Right forelimb (tissue), 1 donor: ENCODE measurements around the gene BAZ1A.
A peak's percentile ranks its signal among the peaks of the same experiment; 100 is the strongest.

Experiments used
- DNase-seq: peaks from one replicate; pipeline ENCODE4 v3.0.0-alpha.2; 2018

Gene BAZ1A, protein sequence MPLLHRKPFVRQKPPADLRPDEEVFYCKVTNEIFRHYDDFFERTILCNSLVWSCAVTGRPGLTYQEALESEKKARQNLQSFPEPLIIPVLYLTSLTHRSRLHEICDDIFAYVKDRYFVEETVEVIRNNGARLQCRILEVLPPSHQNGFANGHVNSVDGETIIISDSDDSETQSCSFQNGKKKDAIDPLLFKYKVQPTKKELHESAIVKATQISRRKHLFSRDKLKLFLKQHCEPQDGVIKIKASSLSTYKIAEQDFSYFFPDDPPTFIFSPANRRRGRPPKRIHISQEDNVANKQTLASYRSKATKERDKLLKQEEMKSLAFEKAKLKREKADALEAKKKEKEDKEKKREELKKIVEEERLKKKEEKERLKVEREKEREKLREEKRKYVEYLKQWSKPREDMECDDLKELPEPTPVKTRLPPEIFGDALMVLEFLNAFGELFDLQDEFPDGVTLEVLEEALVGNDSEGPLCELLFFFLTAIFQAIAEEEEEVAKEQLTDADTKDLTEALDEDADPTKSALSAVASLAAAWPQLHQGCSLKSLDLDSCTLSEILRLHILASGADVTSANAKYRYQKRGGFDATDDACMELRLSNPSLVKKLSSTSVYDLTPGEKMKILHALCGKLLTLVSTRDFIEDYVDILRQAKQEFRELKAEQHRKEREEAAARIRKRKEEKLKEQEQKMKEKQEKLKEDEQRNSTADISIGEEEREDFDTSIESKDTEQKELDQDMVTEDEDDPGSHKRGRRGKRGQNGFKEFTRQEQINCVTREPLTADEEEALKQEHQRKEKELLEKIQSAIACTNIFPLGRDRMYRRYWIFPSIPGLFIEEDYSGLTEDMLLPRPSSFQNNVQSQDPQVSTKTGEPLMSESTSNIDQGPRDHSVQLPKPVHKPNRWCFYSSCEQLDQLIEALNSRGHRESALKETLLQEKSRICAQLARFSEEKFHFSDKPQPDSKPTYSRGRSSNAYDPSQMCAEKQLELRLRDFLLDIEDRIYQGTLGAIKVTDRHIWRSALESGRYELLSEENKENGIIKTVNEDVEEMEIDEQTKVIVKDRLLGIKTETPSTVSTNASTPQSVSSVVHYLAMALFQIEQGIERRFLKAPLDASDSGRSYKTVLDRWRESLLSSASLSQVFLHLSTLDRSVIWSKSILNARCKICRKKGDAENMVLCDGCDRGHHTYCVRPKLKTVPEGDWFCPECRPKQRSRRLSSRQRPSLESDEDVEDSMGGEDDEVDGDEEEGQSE (N-terminal part only)

DNA sequence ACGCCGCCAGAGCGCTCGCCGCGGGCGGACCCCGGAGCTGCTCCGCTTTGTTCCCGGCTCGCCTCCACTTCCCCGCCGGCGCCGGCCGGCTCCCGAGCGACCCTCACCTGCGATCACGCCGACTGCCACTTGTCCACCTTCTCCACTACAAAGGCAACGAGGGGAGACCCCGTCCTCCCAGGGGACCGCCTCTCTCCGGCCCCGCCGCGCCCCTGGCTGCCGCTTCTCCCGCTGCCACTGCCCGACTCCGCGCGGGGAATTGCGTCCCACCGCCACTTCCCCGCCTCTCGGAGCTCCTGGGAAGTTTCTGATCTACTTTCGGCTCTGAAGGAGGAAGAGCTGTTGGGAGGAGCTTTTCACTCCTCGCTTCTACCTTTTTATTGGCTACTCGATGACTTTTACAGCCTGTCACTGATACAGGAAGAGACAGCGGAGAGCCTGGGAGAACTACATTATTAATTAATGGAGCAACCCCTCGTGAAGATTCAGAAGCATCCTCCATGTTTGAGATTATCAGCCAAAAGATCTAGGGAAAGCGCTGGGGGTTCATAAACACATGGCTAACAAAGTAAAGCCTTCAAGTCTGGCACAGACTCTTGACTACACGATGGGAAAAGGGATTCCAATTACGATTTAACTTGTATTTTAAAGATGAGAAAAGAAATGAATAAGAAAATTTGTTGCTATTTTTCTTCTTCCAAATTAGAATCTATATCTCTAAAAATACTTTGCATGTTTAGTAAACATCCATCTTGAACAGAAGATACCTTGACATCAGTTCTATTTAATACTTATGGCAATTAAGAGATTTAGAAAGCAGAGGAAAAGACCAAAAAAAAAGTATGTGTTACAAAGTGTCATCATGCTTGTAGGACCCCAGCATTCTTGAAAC is at the start of gene BAZ1A:
BAZ1A (minus strand) TSS at position 330 of the 892 bp plus-strand sequence. CDS start 756 bp downstream, outside the sequence.
- peak; percentile 78 for DNase-seq

- DNase-seq = no peak
Measured at GRCh38 chr14:34920339-34920738, 45.2 kb upstream of the BAZ1A start.

- no peak for DNase-seq
Measured at GRCh38 chr14:34913619-34914018, 38.5 kb upstream of the BAZ1A start.

GRCh38 chr14:34912966-34913365 is 37.8 kb upstream of the BAZ1A start:
- DNase-seq = no peak

DNA sequence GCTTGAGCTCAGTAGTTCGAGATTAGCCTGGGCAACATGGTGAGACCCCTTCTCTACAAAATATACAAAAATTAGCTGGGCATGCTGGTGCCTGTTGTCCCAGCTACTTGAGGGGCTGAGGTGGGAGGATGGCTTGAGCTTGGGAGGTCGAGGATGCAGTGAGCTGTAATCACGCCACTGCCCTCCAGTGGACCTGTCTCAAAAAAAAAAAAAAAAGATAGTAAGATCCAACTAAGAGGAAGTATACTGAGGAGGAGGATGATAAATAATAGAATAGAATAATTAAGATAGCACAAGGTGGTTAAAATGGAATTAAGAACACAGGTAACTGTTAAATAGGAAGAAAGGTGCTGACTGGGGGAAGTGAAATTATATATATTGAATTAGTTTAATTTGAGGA is 37.0 kb upstream of the BAZ1A start:
- no peak for DNase-seq

DNA sequence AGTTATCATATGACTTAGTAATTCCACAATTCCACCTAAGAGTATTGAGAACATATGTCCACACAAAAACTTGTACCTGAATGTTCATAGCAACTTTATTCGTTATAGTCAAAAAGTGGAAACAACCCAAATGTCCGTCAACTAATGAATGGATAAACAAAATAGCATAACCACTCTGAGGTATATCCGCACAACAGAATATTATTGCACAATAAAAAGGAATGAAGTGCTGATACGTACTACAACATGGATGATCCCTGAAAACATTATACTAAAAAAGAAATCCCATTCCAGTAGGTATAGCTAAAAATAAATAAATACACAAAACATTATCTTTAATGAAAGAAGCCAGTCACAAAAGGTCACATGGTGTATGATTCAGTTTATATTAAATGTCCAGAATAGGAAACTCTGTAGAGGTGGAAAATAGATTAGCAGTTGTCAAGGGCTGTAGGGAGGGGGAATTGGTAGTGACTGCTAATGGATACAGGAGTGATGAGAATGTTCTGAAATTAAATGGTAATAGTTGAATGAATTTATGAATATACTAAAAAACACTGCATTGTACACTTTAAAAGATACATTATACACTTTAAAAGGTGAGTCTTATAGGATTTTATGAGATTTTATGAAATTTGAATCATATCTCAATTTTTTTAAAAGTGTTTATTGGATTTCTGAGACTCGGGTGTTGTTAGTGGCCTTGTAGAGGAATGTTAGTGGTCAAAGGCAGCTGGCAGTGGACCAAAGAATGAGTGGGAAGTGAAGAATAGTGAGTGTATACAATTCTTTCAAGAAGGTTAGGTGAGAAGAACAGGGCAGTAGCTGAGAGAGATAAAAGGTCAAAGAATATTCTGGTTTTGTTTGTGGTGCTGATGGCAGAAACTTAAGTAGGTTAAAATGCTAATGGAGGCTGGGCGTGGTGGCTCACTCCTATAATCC is 36.3 kb upstream of the BAZ1A start:
- DNase-seq = no peak

GRCh38 chr14:34906287-34906686 is 31.1 kb upstream of the BAZ1A start:
- DNase-seq = no peak

DNA sequence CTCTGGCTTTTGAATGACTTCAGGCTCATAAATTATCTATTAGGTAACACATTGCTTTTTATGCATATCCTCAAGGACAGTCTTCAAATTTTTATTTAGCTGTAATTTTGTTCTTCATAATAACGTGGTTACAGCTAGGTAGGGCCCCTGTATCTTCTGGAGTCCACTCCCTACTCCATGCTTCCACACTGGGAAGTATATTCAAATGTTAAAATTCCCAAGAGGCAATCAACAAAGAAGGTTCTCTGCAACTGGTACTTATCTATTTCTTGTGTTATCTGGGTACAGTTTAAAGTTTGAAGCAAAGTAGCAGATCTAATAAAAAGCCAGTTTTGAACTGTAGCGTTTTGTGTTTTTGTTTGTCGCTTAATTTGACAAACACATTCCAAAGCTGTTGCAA is 20.1 kb upstream of the BAZ1A start:
- DNase-seq = no peak

DNA sequence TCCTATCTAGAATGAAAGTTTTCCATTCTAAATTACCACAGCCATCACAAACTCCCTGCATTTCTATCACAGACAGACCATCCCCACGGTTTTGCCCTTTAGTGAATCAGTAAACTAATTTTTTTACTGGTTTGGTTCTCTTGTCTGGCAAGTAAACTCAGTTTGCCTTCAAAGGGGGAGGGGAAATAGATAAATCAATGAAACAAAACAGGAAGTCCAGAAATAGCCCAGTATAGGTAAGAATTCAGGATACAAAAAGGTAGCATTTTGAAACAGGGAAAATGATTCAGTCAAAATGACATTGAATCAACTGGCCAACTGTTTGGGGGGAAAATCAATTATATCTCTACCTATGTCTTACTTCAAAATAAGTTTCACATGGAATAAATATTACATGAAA is 15.8 kb upstream of the BAZ1A start:
- DNase-seq = no peak

GRCh38 chr14:34888186-34888585 is 13.0 kb upstream of the BAZ1A start:
- no peak for DNase-seq

DNA sequence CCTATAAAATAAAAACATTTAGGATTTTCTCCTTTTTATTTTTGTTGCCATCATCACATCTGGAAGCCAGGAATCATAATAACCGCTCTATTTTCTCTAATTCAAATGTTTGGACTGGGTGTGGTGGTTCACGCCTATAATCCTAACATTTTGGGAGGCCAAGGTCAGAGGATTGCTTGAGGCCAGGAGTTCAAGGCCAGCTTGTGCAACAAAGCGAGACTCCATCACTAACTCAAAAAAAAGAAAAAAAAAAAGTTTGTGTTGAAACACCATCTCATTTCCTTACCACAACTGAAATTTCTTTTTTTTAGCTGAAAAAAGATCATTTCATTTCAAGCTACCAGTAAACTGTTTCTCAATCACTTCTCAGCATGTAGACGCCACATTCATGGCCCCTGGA is 8.8 kb upstream of the BAZ1A start:
- DNase-seq = no peak

GRCh38 chr14:34874386-34875030 is 652 bp downstream of the BAZ1A start:
- peak; percentile 82 for DNase-seq

DNA sequence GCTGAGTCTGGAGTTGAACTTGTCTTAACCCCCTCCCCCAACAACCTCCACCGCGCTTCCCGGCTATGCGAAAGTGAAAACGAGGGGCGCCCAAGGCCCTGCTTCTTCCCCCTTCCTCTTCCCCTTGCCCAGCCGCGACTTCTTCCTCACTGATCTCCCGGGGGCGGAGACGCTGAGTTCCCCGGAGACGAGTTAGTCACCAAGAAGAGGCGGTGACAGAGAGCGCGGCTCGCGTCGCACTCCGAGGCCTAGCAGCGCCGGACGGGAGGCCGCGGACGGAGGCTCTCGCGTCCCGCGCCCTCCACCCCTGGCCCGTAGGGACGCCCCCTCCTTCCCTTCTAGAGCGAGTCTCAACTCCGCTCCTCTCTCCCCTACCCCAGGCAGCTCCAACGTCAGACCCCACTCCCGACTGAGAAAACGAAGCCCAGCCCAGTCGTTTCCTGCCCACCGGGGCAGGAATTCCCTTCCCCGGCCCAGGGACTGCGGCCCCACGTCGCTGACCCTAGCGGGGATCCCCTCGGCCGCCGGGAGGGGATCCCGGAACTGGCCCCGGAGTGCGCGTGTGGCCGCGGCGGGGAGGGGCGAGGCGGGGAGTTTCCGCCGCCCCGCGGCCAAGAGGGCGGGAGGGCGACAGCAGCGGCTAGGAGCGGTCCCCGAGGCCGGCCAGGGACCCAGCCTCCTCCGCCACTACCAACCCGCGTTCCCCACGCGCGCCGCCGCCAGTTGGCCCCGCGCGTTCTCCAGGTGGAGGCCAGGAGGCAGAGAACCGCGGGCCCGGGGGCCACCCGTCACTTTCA is 1.4 kb downstream of the BAZ1A start:
- peak; percentile 87 for DNase-seq

DNA sequence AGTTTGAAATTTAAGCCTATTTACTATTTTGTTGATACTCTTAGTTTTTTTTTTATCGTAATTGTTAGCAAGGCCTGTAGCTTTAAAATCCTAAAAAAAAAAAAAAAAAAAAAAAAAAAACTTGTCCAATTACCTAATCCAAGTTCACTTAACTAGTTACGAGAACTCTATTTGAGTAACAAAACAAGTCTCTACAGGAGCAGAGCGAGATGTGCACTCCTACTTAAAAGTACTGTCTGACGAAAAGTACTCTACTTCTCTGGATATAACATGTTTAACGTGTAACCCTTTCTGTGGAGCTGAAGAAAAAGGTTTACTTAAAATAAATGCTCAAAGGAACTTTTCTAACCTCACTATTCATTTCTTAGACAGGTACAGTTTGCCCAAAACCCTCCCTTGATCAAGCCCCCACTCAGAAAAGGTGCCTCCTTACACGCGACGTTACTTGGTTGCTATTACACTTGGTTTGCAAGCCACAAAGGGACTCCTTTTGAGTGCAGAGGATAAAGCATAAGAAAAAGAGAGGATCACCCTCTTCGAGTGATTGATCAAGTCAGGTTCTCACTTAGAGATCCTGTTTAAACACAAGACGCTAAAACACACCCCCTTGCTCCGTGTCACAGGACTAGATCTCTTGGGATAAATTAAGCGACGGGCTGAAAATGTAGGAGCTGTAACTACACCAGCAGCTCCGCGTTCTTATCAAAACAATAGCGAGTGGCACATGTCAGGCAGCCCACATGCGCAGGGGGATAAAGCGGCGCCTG is 2.2 kb downstream of the BAZ1A start:
- no peak for DNase-seq

GRCh38 chr14:34867199-34867598 is 8.0 kb downstream of the BAZ1A start:
- no peak for DNase-seq

GRCh38 chr14:34865889-34866574 is 9.1 kb downstream of the BAZ1A start:
- DNase-seq = no peak

- DNase-seq = no peak
Measured at GRCh38 chr14:34863844-34864243, 11.3 kb downstream of the BAZ1A start.

- no peak for DNase-seq
Measured at GRCh38 chr14:34858765-34859164, 16.4 kb downstream of the BAZ1A start.
